H1 (cell line): ENCODE data around the gene CHD5. TPM values are rescaled to one million over a fixed set of nuclear protein-coding genes. Genes with fewer than 3 reads are reported as not detected.

Experiments
- CTCF ChIA-PET: fragments of 300-600 bp; sonication (Branson Sonifier 250); formaldehyde crosslinking; loops from one replicate; lab custom pipeline; 2021; ENCODE audit not compliant: partially characterized antibody; lab: Charles Lee
- POLR2A ChIA-PET: fragments of 300-600 bp; sonication (Branson Sonifier 250); formaldehyde crosslinking; loops from one replicate; lab custom pipeline; 2021; ENCODE audit warnings: inconsistent platforms; ENCODE audit not compliant: partially characterized antibody; lab: Charles Lee
- DNase-seq, 2 experiments: peaks; one replicate each; pipeline versions ENCODE4 v3.0.0 to v3.0.0-alpha.2; 2010 to 2022; ENCODE audit warnings: low spot score in 2 of 2, low read depth in 1 of 2, mixed read lengths in 1 of 2
- FAIRE-seq: peaks from 2 replicates; lab custom pipeline; 2011; peaks lifted over from hg19 to GRCh38; lab: Jason Lieb, UNC
- H2AFZ ChIP-seq: 2 replicates; pipeline ENCODE4 v1.8.1; 2012; ENCODE audit warnings: low read length, inconsistent platforms
- H2AK5ac ChIP-seq: 2 replicates; pipeline ENCODE4 v1.6.1; 2013; ENCODE audit warnings: low read depth, low read length
- H2BK120ac ChIP-seq: replicated peaks from 2 replicates; pipeline ENCODE3; 2013; ENCODE audit warnings: low read depth, low read length, inconsistent platforms
- H2BK12ac ChIP-seq: 2 replicates; pipeline ENCODE4 v1.6.1; 2013; ENCODE audit warnings: low read depth, low read length
- H2BK15ac ChIP-seq: 2 replicates; pipeline ENCODE4 v1.6.1; 2013; ENCODE audit warnings: low read length
- H2BK20ac ChIP-seq: 2 replicates; pipeline ENCODE4 v1.6.1; 2013; ENCODE audit warnings: low read length
- H2BK5ac ChIP-seq: 2 replicates; pipeline ENCODE4 v1.6.1; 2013; ENCODE audit warnings: low read depth, low read length
- H3K14ac ChIP-seq: 2 replicates; pipeline ENCODE4 v1.6.1; 2013; ENCODE audit warnings: inconsistent platforms; ENCODE audit not compliant: insufficient read length
- H3K18ac ChIP-seq: 2 replicates; pipeline ENCODE4 v1.6.1; 2013; ENCODE audit warnings: low read length; ENCODE audit errors: extremely low read depth
- H3K23ac ChIP-seq: 2 replicates; pipeline ENCODE4 v1.6.1; 2013; ENCODE audit warnings: inconsistent platforms; ENCODE audit not compliant: insufficient read length
- H3K23me2 ChIP-seq: 2 replicates; pipeline ENCODE4 v1.6.1; 2013; ENCODE audit warnings: low read depth, low read length
- H3K27ac ChIP-seq: 2 replicates; pipeline ENCODE4 v1.6.1; 2011; ENCODE audit warnings: low read depth, low read length, inconsistent platforms
- H3K27me3 ChIP-seq, 4 experiments: replicated peaks in 1 of 4; 1 replicate in 1 of 4; 2 replicates in 3 of 4; pipeline versions ENCODE4 v1.6.1 to v1.8.1; 2011 to 2013; ENCODE audit warnings: low read length in 3 of 4, mild to moderate bottlenecking in 3 of 4, inconsistent platforms in 2 of 4, mixed read lengths in 2 of 4, moderate library complexity in 1 of 4; ENCODE audit not compliant: control insufficient read depth in 3 of 4, insufficient read depth in 3 of 4; ENCODE audit errors: extremely low read depth in 1 of 4
- H3K36me3 ChIP-seq, 4 experiments: 2 replicates each; pipeline versions ENCODE4 v1.6.1 to v1.8.1; 2011 to 2013; ENCODE audit warnings: mild to moderate bottlenecking in 4 of 4, low read length in 3 of 4, moderate library complexity in 2 of 4, control low read depth in 1 of 4, inconsistent platforms in 1 of 4; ENCODE audit not compliant: insufficient read depth in 4 of 4, control insufficient read depth in 2 of 4
- H3K4ac ChIP-seq: replicated peaks from 2 replicates; pipeline ENCODE3; 2013; ENCODE audit warnings: low read length, low read depth, mixed read lengths, inconsistent platforms; ENCODE audit not compliant: insufficient read length
- H3K4me1 ChIP-seq, 4 experiments: replicated peaks in 1 of 4; 1 replicate in 1 of 4; 2 replicates in 3 of 4; pipeline versions ENCODE4 v1.6.1 to v1.8.1; 2011 to 2013; ENCODE audit warnings: low read length in 3 of 4, inconsistent platforms in 2 of 4, mixed read lengths in 1 of 4; ENCODE audit not compliant: insufficient read depth in 4 of 4, control insufficient read depth in 3 of 4
- H3K4me2 ChIP-seq, 2 experiments: 2 replicates each; pipeline versions ENCODE4 v1.6.1 to v1.8.1; 2011 to 2013; ENCODE audit warnings: low read depth in 2 of 2, low read length in 2 of 2, control low read depth in 1 of 2, inconsistent platforms in 1 of 2, mild to moderate bottlenecking in 1 of 2; ENCODE audit not compliant: insufficient read depth in 1 of 2
- H3K4me3 ChIP-seq, 4 experiments: fragments of 200-600, 300-600 bp in 1 of 4; sonication (generic), shearing (Covaris generic), sonication (Bioruptor Twin) in 1 of 4; 2 replicates each; pipeline versions ENCODE4 v1.5.1 to v1.8.1; 2011 to 2016; ENCODE audit warnings: low read length in 4 of 4, low read depth in 3 of 4, control low read depth in 2 of 4, inconsistent platforms in 2 of 4, mild to moderate bottlenecking in 2 of 4, mixed read lengths in 1 of 4, moderate library complexity in 1 of 4; ENCODE audit not compliant: insufficient read depth in 2 of 4; ENCODE audit errors: extremely low read depth in 1 of 4
- H3K56ac ChIP-seq: replicated peaks from 2 replicates; pipeline ENCODE3; 2013; ENCODE audit warnings: low read depth, mild to moderate bottlenecking, mixed read lengths, low read length, inconsistent platforms; ENCODE audit not compliant: insufficient read length
- H3K79me1 ChIP-seq: 2 replicates; pipeline ENCODE4 v1.6.1; 2013; ENCODE audit warnings: low read depth, low read length, control low read depth
- H3K79me2 ChIP-seq, 2 experiments: 2 replicates each; pipeline versions ENCODE4 v1.6.1 to v1.8.1; 2012 to 2013; ENCODE audit warnings: low read length in 2 of 2, mild to moderate bottlenecking in 2 of 2, inconsistent platforms in 1 of 2; ENCODE audit not compliant: insufficient read depth in 2 of 2, control insufficient read depth in 1 of 2
- H3K9ac ChIP-seq, 4 experiments: replicated peaks in 1 of 4; 1 replicate in 1 of 4; 2 replicates in 3 of 4; pipeline versions ENCODE4 v1.6.1 to v1.8.1; 2011 to 2013; ENCODE audit warnings: low read depth in 3 of 4, low read length in 3 of 4, control low read depth in 2 of 4, mild to moderate bottlenecking in 2 of 4, moderate library complexity in 2 of 4, inconsistent platforms in 1 of 4; ENCODE audit errors: extremely low read depth in 1 of 4
- H3K9me3 ChIP-seq, 2 experiments: 2 replicates each; pipeline versions ENCODE4 v1.6.1 to v1.8.1; 2012 to 2013; ENCODE audit warnings: mild to moderate bottlenecking in 2 of 2, moderate library complexity in 2 of 2, control low read depth in 1 of 2, inconsistent platforms in 1 of 2, low read depth in 1 of 2, low read length in 1 of 2, mixed read lengths in 1 of 2; ENCODE audit not compliant: insufficient read depth in 2 of 2
- H4K20me1 ChIP-seq, 2 experiments: replicated peaks in 1 of 2; 2 replicates each; pipeline versions ENCODE3 to v1.8.1; 2011 to 2013; ENCODE audit warnings: inconsistent platforms in 2 of 2, low read length in 2 of 2, mild to moderate bottlenecking in 1 of 2; ENCODE audit not compliant: insufficient read depth in 2 of 2, control insufficient read depth in 1 of 2
- H4K5ac ChIP-seq: 2 replicates; pipeline ENCODE4 v1.6.1; 2013; ENCODE audit warnings: low read length, low read depth, mixed read lengths, inconsistent platforms; ENCODE audit not compliant: insufficient read length
- H4K8ac ChIP-seq: 2 replicates; pipeline ENCODE4 v1.8.0; 2013; ENCODE audit warnings: mild to moderate bottlenecking, moderate library complexity, low read length, inconsistent platforms; ENCODE audit not compliant: insufficient read depth; ENCODE audit errors: extremely low read depth
- H4K91ac ChIP-seq: replicated peaks from 2 replicates; pipeline ENCODE3; 2013; ENCODE audit warnings: low read length, mixed read lengths, inconsistent platforms; ENCODE audit not compliant: insufficient read length
- BCL11A ChIP-seq, 2 experiments: IDR thresholded peaks; one replicate each; pipeline ENCODE4 v1.6.1; 2011; ENCODE audit warnings: low read depth in 2 of 2, low read length in 2 of 2, mild to moderate bottlenecking in 2 of 2
- KDM5A ChIP-seq: fragments of 200-600 bp; IDR thresholded peaks from 2 replicates; pipeline ENCODE4 v1.7.1; 2012; ENCODE audit warnings: mild to moderate bottlenecking, low read length, inconsistent platforms, mixed read lengths
- POU5F1 ChIP-seq: IDR thresholded peaks from 2 replicates; pipeline ENCODE4 v1.6.1; 2011; ENCODE audit warnings: low read depth, mild to moderate bottlenecking, low read length, moderate library complexity
- WGBS, 2 experiments: shearing (Covaris generic) in 1 of 2; methylation state at CpG; one replicate each; pipeline versions ENCODE4 v1.1.6 to v1.1.7; 2013 to 2015; ENCODE audit warnings: low lambda C conversion rate in 2 of 2, mixed read lengths in 2 of 2, inconsistent platforms in 1 of 2, low coverage in 1 of 2, missing lambda C conversion rate in 1 of 2; ENCODE audit not compliant: insufficient replicate concordance in 2 of 2, insufficient coverage in 1 of 2, insufficient read length in 1 of 2; ENCODE audit errors: extremely low coverage in 1 of 2, missing lambda C conversion rate in 1 of 2; 5-methylcytosine and 5-hydroxymethylcytosine counted together
- polyA plus RNA-seq, 7 experiments: library from polyadenylated mRNA; depleted of rRNA in 3 of 7; stranded (reverse) in 5 of 7; unstranded in 2 of 7; fragments of >200 nt in 5 of 7; fragments of 200-250 nt in 2 of 7; gene quantifications; 1 replicate in 5 of 7; 2 replicates in 1 of 7; 4 replicates in 1 of 7; pipeline versions ENCODE4 v1.2.1 to v1.2.3, GENCODE V29; 2011 to 2013; ENCODE audit warnings: missing spikeins in 2 of 7, mixed read lengths in 2 of 7
- total RNA-seq: library from RNA; stranded (reverse); fragmentation: NEBNext Ultra II Directional; extraction: Animal tissue kit (Norgen Biotek cat#: 25700); gene quantifications from 2 replicates; pipeline ENCODE4 v1.2.1, GENCODE V29; 2021

The CHD5 gene
- total and polyA plus RNA-seq, 2 of the 8 experiments (the other 6 are each of a cell fraction or from before 2014, with no cell fraction given), result 0.42 to 1.8 TPM

GRCh38 chr1:6165441-6165985, 14.6 kb downstream of the CHD5 start:
- Histone ChIP-seq H3K36me3 (no peaks in the 10 kb centered on the region), H2BK5ac (no peak overlapping the region), H2BK20ac (no peak overlapping the region), H3K23me2 (no peaks in the 10 kb centered on the region), H3K4me3 (no peak overlapping the region), H3K27me3 (no peaks in the 10 kb centered on the region; a peak in 1 of 7 replicates), H2BK12ac (no peak overlapping the region), H4K91ac (no peak overlapping the region), H3K9ac (no peak overlapping the region), H3K4me2 (no peak overlapping the region), H2BK120ac (no peak overlapping the region), H2AFZ (no peak overlapping the region), H2BK15ac (no peak overlapping the region), H3K4me1 (peaks cover 0 to 5% (median under 1%) of the 10 kb centered on the region in 4 experiments; a peak in 3 of 7 replicates), H4K8ac (no peak overlapping the region), H3K4ac (no peak overlapping the region), H3K27ac (no peak overlapping the region), H3K14ac (no peak overlapping the region), H3K23ac (no peak overlapping the region), H3K9me3 (no peaks in the 10 kb centered on the region), H3K79me1 (no peaks in the 10 kb centered on the region), H3K56ac (no peak overlapping the region), H4K5ac (no peak overlapping the region), H2AK5ac (no peak overlapping the region), H4K20me1 (peaks cover 3 to 7% of the 10 kb centered on the region in 2 experiments), H3K18ac (no peak overlapping the region), H3K79me2 (no peaks in the 10 kb centered on the region)
- FAIRE-seq (no peak), DNase-seq (no peak)
- 95% methylated on average over 11 of the region's 12 CpGs; no CpG with 5 or more reads in 1 of the 2 experiments for WGBS, 2 experiments
- ChIA-PET POLR2A (no interaction called here), CTCF (interaction anchor here (1.0 to 1.3 kb wide), 3 partner anchors 12 to 126 kb away, joined by 3 to 8 read pairs (median 4); no protein-coding TSS in a partner anchor)
- TF ChIP-seq KDM5A (no peak), BCL11A (IDR thresholded peaks at IDR 0.05; ENCODE audit: low read depth in 2 of 2, low read length in 2 of 2) (no peak), POU5F1 (no peak)
